ENCODE data around the gene ERCC2.

ERCC2 gene

DNA sequence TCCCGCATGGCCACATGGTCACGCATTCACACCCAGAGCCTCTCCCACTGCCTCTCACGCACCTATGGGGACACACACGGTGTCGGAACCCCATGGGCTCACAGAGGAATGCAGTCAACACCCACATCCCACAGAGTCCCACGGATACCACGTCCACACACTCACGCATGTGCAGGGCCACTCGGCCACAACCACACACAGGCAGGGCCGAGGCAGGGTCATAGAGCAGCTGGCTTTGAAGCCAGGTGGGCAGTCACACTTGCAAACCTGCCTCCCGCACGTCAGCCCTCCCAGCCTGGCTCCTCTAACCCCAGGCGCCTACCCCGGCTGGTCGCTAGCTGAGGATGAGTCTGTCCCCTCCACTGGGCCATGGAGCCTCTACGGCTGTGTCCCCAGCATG is 8.1 kb downstream of the ERCC2 start:
- ChIA-PET CTCF (no interaction called here), POLR2A (no interaction called here)
- TF ChIP-seq FOXM1 (IDR thresholded peaks at IDR 0.05; ENCODE audit: borderline replicate concordance): no peak
- no peak for TF ChIP-seq FOXK2 (IDR thresholded peaks at IDR 0.05)
- TF ChIP-seq CTBP1 (IDR thresholded peaks at IDR 0.05; ENCODE audit: borderline replicate concordance): no peak
- TF ChIP-seq BHLHE40 (IDR thresholded peaks at IDR 0.05; ENCODE audit: borderline replicate concordance): no peak
- TF ChIP-seq ELF4 (IDR thresholded peaks at IDR 0.05): no peak
- TF ChIP-seq NFRKB (IDR thresholded peaks at IDR 0.05): no peak
- no peak for DNase-seq (ENCODE audit: extremely low spot score)

DNA sequence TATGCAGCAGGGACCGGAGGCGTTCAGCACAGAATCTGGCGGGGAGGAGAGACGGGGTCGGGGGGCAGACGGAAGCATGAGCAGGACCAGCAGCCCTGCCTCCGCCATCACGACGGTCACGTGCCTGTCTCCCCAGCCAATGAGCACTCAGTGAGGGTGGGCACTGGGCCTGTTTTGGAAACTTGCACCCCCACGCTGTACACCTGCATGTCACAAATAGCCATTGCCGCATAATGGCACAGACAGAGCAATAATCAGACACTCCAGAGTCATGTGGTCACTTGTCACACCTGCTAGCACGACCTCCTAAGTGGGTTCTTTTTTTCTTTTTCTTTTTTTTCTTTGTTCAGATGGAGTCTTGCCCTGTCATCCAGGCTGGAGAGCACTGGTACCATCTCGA is 8.8 kb downstream of the ERCC2 start:
- ChIA-PET POLR2A (no interaction called here), CTCF (no interaction called here)
- TF ChIP-seq FOXA1 (IDR thresholded peaks at IDR 0.05) (no peak), FOXK2 (IDR thresholded peaks at IDR 0.05) (no peak), NFRKB (IDR thresholded peaks at IDR 0.05) (no peak), ARNT (IDR thresholded peaks at IDR 0.05) (no peak), ZNF384 (IDR thresholded peaks at IDR 0.05) (no peak), ELF4 (IDR thresholded peaks at IDR 0.05) (no peak), FOXM1 (IDR thresholded peaks at IDR 0.05; ENCODE audit: borderline replicate concordance) (no peak), SUZ12 (IDR thresholded peaks at IDR 0.05) (no peak), TARDBP (IDR thresholded peaks at IDR 0.05) (no peak), HDGF (IDR thresholded peaks at IDR 0.05; ENCODE audit: borderline replicate concordance) (no peak), L3MBTL2 (conservative IDR thresholded peaks at IDR 0.05) (no peak), CTBP1 (IDR thresholded peaks at IDR 0.05; ENCODE audit: borderline replicate concordance) (no peak), LEF1 (IDR thresholded peaks at IDR 0.05; ENCODE audit: borderline replicate concordance) (no peak), SP1 (IDR thresholded peaks at IDR 0.05) (no peak), BHLHE40 (IDR thresholded peaks at IDR 0.05; ENCODE audit: borderline replicate concordance) (no peak)
- TF ChIP-seq, protein P1, sequence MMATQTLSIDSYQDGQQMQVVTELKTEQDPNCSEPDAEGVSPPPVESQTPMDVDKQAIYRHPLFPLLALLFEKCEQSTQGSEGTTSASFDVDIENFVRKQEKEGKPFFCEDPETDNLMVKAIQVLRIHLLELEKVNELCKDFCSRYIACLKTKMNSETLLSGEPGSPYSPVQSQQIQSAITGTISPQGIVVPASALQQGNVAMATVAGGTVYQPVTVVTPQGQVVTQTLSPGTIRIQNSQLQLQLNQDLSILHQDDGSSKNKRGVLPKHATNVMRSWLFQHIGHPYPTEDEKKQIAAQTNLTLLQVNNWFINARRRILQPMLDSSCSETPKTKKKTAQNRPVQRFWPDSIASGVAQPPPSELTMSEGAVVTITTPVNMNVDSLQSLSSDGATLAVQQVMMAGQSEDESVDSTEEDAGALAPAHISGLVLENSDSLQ (IDR thresholded peaks at IDR 0.05): no peak

DNA sequence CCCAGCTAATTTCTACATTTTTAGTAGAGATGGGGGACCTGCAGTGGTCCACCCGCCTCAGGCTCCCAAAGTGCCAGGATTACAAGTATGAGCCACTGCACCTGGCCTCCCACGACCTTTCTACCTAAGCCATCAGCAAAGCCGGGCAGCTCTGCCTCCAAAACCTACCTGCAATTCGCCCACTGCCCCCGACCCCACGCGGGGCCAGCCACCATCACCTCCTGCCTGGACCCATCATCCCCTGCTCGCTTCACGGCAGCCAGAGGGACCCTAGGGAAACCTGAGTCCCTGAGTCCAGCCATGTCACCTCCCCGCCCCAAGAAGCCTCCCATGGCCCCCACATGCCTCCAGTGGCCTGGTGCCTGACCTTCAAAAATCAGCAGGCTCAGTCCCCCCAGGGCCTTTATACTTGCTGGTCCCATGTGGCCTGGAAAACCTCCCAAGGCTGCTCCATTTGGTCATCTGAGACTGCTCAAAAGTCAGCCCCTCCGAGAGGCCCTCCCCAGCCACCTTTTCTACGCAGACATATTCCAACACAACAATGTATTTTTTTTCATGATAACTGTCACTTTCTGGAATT is 12.1 kb downstream of the ERCC2 start:
- ChIA-PET POLR2A (no interaction called here), CTCF (no interaction called here)
- no peak for TF ChIP-seq FOXK2 (IDR thresholded peaks at IDR 0.05)
- TF ChIP-seq L3MBTL2 (conservative IDR thresholded peaks at IDR 0.05): no peak
- DNase-seq (ENCODE audit: extremely low spot score): no peak

More for the DNA sequence above, 8.8 kb downstream of the ERCC2 start:
- DNase-seq (ENCODE audit: extremely low spot score): no peak

DNA sequence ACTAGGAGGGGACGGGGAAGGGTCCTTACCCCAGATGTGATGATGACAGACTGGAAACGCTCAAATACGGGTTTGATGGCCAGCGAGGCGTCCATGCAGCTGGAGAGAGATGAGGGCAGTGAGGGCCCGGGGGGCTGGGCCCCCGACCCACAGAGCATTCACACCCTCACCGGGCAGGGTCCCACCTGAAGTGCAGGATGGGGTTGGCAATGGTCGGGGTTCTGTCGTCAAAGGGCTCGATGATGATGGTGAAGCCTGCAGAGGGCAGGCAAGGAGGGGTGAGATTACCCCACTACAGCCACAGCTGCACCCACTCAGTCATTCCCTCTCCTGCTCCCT is 13.0 kb downstream of the ERCC2 start:
- TF ChIP-seq HDGF (IDR thresholded peaks at IDR 0.05; ENCODE audit: borderline replicate concordance) (no peak), LEF1 (IDR thresholded peaks at IDR 0.05; ENCODE audit: borderline replicate concordance) (no peak), ARNT (IDR thresholded peaks at IDR 0.05) (no peak), FOXK2 (IDR thresholded peaks at IDR 0.05) (no peak), BHLHE40 (IDR thresholded peaks at IDR 0.05; ENCODE audit: borderline replicate concordance) (no peak), NFRKB (IDR thresholded peaks at IDR 0.05) (no peak), ZNF384 (IDR thresholded peaks at IDR 0.05) (no peak), SUZ12 (IDR thresholded peaks at IDR 0.05) (no peak), CTBP1 (IDR thresholded peaks at IDR 0.05; ENCODE audit: borderline replicate concordance) (no peak), L3MBTL2 (conservative IDR thresholded peaks at IDR 0.05) (no peak), FOXM1 (IDR thresholded peaks at IDR 0.05; ENCODE audit: borderline replicate concordance) (no peak), TARDBP (IDR thresholded peaks at IDR 0.05) (no peak), ELF4 (IDR thresholded peaks at IDR 0.05) (no peak), SP1 (IDR thresholded peaks at IDR 0.05) (no peak), FOXA1 (IDR thresholded peaks at IDR 0.05) (no peak)
- TF ChIP-seq, protein P1 (IDR thresholded peaks at IDR 0.05): no peak
- ChIA-PET POLR2A (no interaction called here), CTCF (no interaction called here)
- DNase-seq (ENCODE audit: extremely low spot score): no peak

DNA sequence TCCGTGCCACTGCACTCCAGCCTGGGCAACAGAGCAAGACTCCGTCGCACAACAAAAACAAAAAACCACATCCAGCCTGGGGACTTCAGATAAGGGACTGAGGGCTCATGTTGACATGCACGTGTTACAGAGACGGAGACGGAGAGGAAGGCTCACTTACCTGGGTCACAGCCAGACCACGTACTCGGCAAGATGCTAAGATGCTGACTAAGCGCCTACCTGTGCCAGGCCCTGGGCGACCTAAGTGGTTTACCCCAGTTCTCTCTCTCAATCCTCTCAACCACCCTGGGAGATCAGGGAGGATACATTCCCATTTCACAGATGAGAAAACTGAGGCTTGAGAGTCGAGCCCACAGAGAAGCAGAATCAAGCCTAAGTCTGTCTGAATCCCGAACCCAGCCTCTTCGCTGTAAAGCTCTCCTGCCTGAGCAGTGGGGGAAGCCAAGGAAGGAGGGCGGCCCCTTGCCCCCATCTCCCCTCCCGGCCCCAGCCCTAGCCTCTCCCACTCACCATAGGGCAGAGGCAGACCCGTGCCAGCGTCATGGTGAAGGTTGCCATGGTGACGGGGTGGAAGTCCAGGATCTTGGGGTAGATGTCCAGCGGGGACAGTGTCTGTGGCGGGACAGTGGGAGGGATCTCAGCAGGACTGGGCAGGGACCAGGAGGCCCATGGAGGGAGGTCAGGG is 13.5 kb downstream of the ERCC2 start:
- no peak for DNase-seq (ENCODE audit: extremely low spot score)
- TF ChIP-seq SUZ12 (IDR thresholded peaks at IDR 0.05) (no peak), LEF1 (IDR thresholded peaks at IDR 0.05; ENCODE audit: borderline replicate concordance) (no peak), BHLHE40 (IDR thresholded peaks at IDR 0.05; ENCODE audit: borderline replicate concordance) (no peak), ELF4 (IDR thresholded peaks at IDR 0.05) (no peak), CTBP1 (IDR thresholded peaks at IDR 0.05; ENCODE audit: borderline replicate concordance) (no peak), TARDBP (IDR thresholded peaks at IDR 0.05) (no peak), FOXK2 (IDR thresholded peaks at IDR 0.05) (no peak), ARNT (IDR thresholded peaks at IDR 0.05) (no peak), L3MBTL2 (conservative IDR thresholded peaks at IDR 0.05) (no peak), SP1 (IDR thresholded peaks at IDR 0.05) (no peak)
- CTCF ChIA-PET: no interaction called here
- POLR2A ChIA-PET: interaction anchor here (0.6 kb wide), 1 partner anchor 46 kb away, joined by 3 read pairs; no protein-coding TSS in a partner anchor

DNA sequence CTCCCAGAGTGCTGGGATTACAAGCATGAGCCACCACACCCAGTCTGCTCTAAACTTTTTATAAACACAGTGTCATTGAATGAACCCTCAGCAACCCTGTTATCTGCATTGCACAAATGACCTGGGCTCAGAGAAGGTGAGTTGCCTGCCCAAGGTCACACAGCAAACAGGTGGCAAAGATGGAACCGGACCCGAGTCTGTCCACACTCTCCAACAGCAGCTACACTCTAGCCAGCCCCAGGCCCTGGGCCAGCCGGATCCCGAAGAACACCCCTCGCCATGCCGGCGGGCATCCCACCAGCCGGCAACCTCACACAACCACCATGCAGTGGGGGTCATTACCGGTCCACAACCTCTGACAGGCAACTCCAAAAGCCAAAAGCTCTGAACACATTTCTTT is 14.5 kb downstream of the ERCC2 start:
- CTCF ChIA-PET: no interaction called here
- no peak for DNase-seq (ENCODE audit: extremely low spot score)
- TF ChIP-seq FOXK2 (IDR thresholded peaks at IDR 0.05): no peak
- no peak for TF ChIP-seq ZNF384 (IDR thresholded peaks at IDR 0.05)
- TF ChIP-seq, protein P1 (IDR thresholded peaks at IDR 0.05): no peak
- no peak for TF ChIP-seq BHLHE40 (IDR thresholded peaks at IDR 0.05; ENCODE audit: borderline replicate concordance)
- POLR2A ChIA-PET: no interaction called here

Measured in HEK293T (cell line).